ENCODE data around the gene GCNT1.
A peak's percentile ranks its signal among the peaks of the same experiment; 100 is the strongest.
"Not testable (repeated sequence)": the region's sequence is repeated elsewhere in the genome, so short reads cannot be mapped to it uniquely, and the experiment has no call there.

Gene GCNT1

DNA sequence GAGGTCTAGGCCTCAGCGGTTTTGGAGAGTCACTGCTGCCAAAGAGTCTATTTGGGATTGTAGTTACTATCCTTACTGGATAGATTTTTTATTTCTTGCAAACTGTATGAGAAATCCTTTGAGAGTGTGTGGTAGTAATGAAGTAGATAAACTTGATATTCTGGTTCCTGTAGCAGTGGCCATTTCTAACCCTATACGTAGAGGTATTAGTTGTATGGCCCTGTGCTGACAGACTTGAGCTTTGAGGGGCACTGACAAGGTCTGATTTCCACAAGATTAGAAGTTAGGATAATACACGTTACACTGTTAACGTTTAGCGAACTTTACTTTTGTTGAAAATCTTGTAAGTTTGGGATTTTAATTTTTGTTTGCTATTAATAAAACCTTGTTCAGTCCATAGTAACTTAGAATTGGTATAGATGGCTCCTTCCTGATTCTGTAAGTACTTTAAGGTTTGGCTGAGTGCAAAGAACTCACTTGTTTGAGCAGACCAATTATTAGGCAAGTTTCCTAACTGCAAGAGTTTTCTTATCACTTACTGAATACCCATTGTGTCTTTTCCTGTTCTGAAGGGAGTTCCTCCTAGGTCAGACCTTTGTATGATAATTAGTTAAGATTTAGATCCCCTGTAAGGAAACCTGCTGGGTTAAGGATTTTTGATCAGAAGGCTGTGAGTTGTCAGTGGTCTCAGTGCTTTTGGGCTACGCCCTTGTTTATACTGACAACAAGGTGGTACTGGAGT is 31.4 kb downstream of the GCNT1 start:
- Histone ChIP-seq H3K9me3 (replicated peaks in 1 of 11) (peaks cover 15 to 52% (median 33%) of the 10 kb centered on the region in 11 experiments), H3K4me3 (no peak overlapping the region), H3K4me2 (peak overlapping the region in 5 of 11 experiments; percentile 25 to 74 (median 66); a peak in 8 of 22 replicates), H3K27me3 (no peaks in the 10 kb centered on the region), H3K9ac (peak overlapping the region in 3 of 11 experiments; percentile 21 to 58 (median 44); a peak in 3 of 22 replicates), H3K36me3 (peaks cover 0 to 61% (median 0%) of the 10 kb centered on the region in 11 experiments; a peak in 8 of 22 replicates), H3K27ac (peak overlapping the region in 1 of 11 experiments; percentile 44; a peak in 2 of 22 replicates), H4K20me1 (peaks cover 0 to 14% (median 0%) of the 10 kb centered on the region in 11 experiments; a peak in 1 of 22 replicates), H3K4me1 (peaks cover 7 to 41% (median 17%) of the 10 kb centered on the region in 10 experiments; a peak in 16 of 20 replicates)
- TF ChIP-seq Cebpa-rat (IDR thresholded peaks at IDR 0.05), result no peak

DNA sequence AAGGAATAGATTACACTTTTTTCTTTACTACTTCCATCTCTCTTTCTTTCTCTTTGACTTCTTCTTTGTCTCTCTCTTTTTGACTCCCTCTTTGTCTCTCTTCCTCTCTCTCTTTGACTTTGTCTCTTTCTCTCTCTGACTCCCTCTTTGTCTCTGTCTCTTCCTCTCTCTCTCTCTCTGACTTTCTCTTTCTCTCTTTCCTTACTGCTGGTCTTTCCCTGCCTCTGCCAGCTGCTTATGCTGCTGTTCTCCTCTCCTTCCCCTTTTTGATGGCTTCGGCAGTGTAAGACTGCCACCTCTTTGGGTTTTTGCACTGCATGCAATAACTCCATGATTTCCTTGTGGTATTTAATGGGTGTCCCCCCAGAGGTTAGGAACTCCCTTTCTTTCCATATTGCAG is 32.1 kb downstream of the GCNT1 start:
- peak overlapping the region in 10 of 11 experiments; percentile 11 to 74 (median 30); a peak in 14 of 22 replicates for H3K4me2 ChIP-seq
- H4K20me1 ChIP-seq, H3K27me3 ChIP-seq, H3K4me3 ChIP-seq: not testable (repeated sequence)
- peaks cover 0 to 66% (median 0%) of the 10 kb centered on the region in 11 experiments; a peak in 8 of 22 replicates for H3K36me3 ChIP-seq
- peak overlapping the region in 1 of 11 experiments; percentile 44; a peak in 2 of 22 replicates for H3K27ac ChIP-seq
- peaks cover 17 to 55% (median 35%) of the 10 kb centered on the region in 11 experiments for H3K9me3 ChIP-seq (replicated peaks in 1 of 11)
- peak overlapping the region in 3 of 11 experiments; percentile 21 to 58 (median 44); a peak in 3 of 22 replicates for H3K9ac ChIP-seq
- H3K4me1 ChIP-seq, result peaks cover 7 to 41% (median 17%) of the 10 kb centered on the region in 10 experiments; a peak in 16 of 20 replicates

- H3K4me2 ChIP-seq, H3K9ac ChIP-seq, H3K27ac ChIP-seq, H3K27me3 ChIP-seq, H3K4me3 ChIP-seq: not testable (repeated sequence)
- Histone ChIP-seq H3K36me3 (peaks cover 0 to 62% (median 0%) of the 10 kb centered on the region in 11 experiments; a peak in 8 of 22 replicates), H3K9me3 (replicated peaks in 1 of 11) (peaks cover 17 to 45% (median 34%) of the 10 kb centered on the region in 11 experiments), H4K20me1 (peaks cover 0 to 13% (median 0%) of the 10 kb centered on the region in 11 experiments; a peak in 4 of 22 replicates), H3K4me1 (peaks cover 7 to 25% (median 15%) of the 10 kb centered on the region in 10 experiments; a peak in 16 of 20 replicates)
These were observed 34.5 kb downstream of the GCNT1 start for GRCh38 chr9:76493496-76493895.

DNA sequence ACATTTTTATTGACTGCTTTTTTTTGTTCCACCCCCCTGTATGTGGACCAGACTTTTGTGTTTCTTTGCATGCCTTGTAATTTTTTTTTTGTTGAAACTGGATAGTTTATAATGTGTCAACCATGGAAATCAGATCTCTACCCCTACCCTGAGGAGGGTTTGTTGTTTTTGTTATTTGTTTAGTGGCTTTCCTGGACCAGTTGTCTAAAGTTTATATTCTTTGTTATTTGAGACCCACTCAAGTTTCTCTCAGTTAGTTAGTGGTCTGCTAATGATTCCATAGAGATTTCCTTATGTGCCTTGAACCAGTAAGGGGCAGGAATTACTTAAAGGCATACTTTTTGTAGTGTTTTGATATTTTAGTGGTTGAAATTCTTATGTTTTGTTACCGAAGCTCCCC is 41.1 kb downstream of the GCNT1 start:
- Histone ChIP-seq H3K9ac (no peak overlapping the region), H3K27me3 (no peaks in the 10 kb centered on the region), H3K36me3 (peaks cover 0 to 67% (median 14%) of the 10 kb centered on the region in 11 experiments; a peak in 15 of 22 replicates), H3K4me2 (no peak overlapping the region), H4K20me1 (peaks cover 0 to 21% (median 0%) of the 10 kb centered on the region in 11 experiments; a peak in 4 of 22 replicates), H3K4me3 (no peak overlapping the region), H3K9me3 (replicated peaks in 1 of 11) (peaks cover 5 to 7% (median 6%) of the 10 kb centered on the region in 11 experiments; a peak in 16 of 22 replicates), H3K27ac (no peak overlapping the region), H3K4me1 (peaks cover 0 to 12% (median 0%) of the 10 kb centered on the region in 10 experiments; a peak in 4 of 20 replicates)
- TF ChIP-seq Cebpa-rat (IDR thresholded peaks at IDR 0.05), result no peak

GRCh38 chr9:76502746-76503145 is 43.8 kb downstream of the GCNT1 start:
- Histone ChIP-seq H3K9me3 (replicated peaks in 1 of 11) (no peaks in the 10 kb centered on the region), H4K20me1 (peaks cover 0 to 22% (median 0%) of the 10 kb centered on the region in 11 experiments; a peak in 1 of 22 replicates), H3K4me2 (no peak overlapping the region), H3K27ac (no peak overlapping the region), H3K27me3 (no peaks in the 10 kb centered on the region), H3K36me3 (peaks cover 0 to 53% (median 14%) of the 10 kb centered on the region in 11 experiments; a peak in 15 of 22 replicates), H3K9ac (no peak overlapping the region), H3K4me1 (peaks cover 0 to 17% (median 0%) of the 10 kb centered on the region in 10 experiments; a peak in 4 of 20 replicates), H3K4me3 (no peak overlapping the region)
- TF ChIP-seq Cebpa-rat (IDR thresholded peaks at IDR 0.05), result no peak

DNA sequence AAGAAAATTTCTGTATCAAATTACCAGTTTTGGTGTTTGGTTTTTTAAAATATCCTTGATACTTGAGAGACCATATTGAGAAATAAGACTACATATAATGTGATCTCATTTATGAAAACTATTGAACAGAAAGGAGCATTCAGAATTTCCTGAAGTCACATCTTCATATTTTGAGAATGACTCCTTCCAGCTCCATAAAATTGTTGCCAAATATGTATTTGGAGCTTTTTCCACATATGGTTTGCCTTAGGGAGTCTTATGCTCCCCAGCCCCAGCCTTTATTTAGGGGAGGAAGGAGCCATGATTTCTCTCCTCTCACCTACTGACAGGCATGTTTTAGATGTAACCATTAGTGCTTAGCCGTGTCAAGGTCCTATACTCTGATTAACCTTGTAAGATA is 51.1 kb downstream of the GCNT1 start:
- Histone ChIP-seq H4K20me1 (peaks cover 0 to 5% (median 0%) of the 10 kb centered on the region in 11 experiments; a peak in 1 of 22 replicates), H3K4me2 (no peak overlapping the region), H3K36me3 (peaks cover 0 to 8% (median 0%) of the 10 kb centered on the region in 11 experiments; a peak in 1 of 22 replicates), H3K9me3 (replicated peaks in 1 of 11) (peaks cover 7 to 19% (median 12%) of the 10 kb centered on the region in 11 experiments; a peak in 11 of 22 replicates), H3K9ac (no peak overlapping the region), H3K4me3 (no peak overlapping the region), H3K27me3 (no peaks in the 10 kb centered on the region), H3K27ac (no peak overlapping the region), H3K4me1 (peaks cover 0 to 14% (median 0%) of the 10 kb centered on the region in 10 experiments; a peak in 3 of 20 replicates)
- no peak for TF ChIP-seq Cebpa-rat (IDR thresholded peaks at IDR 0.05)

GRCh38 chr9:76510446-76510845 is 51.5 kb downstream of the GCNT1 start:
- no peak for TF ChIP-seq Cebpa-rat (IDR thresholded peaks at IDR 0.05)
- peaks cover 0 to 10% (median 0%) of the 10 kb centered on the region in 10 experiments; a peak in 3 of 20 replicates for H3K4me1 ChIP-seq
- no peak overlapping the region for H3K27ac ChIP-seq
- H3K9ac ChIP-seq, result no peak overlapping the region
- H3K9me3 ChIP-seq (replicated peaks in 1 of 11), result peaks cover 7 to 19% (median 12%) of the 10 kb centered on the region in 11 experiments; a peak in 11 of 22 replicates
- no peak overlapping the region for H3K4me2 ChIP-seq
- H4K20me1 ChIP-seq, result peaks cover 0 to 2% (median 0%) of the 10 kb centered on the region in 11 experiments; a peak in 1 of 22 replicates
- peaks cover 0 to 8% (median 0%) of the 10 kb centered on the region in 11 experiments; a peak in 1 of 22 replicates for H3K36me3 ChIP-seq
- no peak overlapping the region for H3K4me3 ChIP-seq
- H3K27me3 ChIP-seq, result no peaks in the 10 kb centered on the region

- H3K4me1 ChIP-seq, result peaks cover 0 to 19% (median 0%) of the 10 kb centered on the region in 10 experiments; a peak in 4 of 20 replicates
- H4K20me1 ChIP-seq, result no peaks in the 10 kb centered on the region
- TF ChIP-seq Cebpa-rat (IDR thresholded peaks at IDR 0.05), result no peak
- H3K27ac ChIP-seq, result no peak overlapping the region
- H3K9ac ChIP-seq, result no peak overlapping the region
- H3K4me2 ChIP-seq, result peak overlapping the region in 2 of 11 experiments; percentile 17 to 37; a peak in 3 of 22 replicates
- peaks cover 7 to 19% (median 12%) of the 10 kb centered on the region in 11 experiments; a peak in 11 of 22 replicates for H3K9me3 ChIP-seq (replicated peaks in 1 of 11)
- H3K4me3 ChIP-seq, result no peak overlapping the region
- H3K27me3 ChIP-seq, result no peaks in the 10 kb centered on the region
- no peaks in the 10 kb centered on the region for H3K36me3 ChIP-seq
These were observed 53.8 kb downstream of the GCNT1 start for GRCh38 chr9:76512826-76513225.

GRCh38 chr9:76516350-76516749 is 57.4 kb downstream of the GCNT1 start:
- Histone ChIP-seq H3K4me2 (peak overlapping the region in 2 of 11 experiments; percentile 8 to 30; a peak in 2 of 22 replicates), H3K9ac (no peak overlapping the region), H3K4me1 (peaks cover 0 to 19% (median 0%) of the 10 kb centered on the region in 10 experiments; a peak in 4 of 20 replicates)

More at GRCh38 chr9:76516350-76516749, 57.4 kb downstream of the GCNT1 start:
- H3K36me3 ChIP-seq, result 0 out of 22 replicates have a peak, but pooled peaks cover 0 to 6% (median 0%) of the 10 kb centered on the region in 11 experiments
- H3K4me3 ChIP-seq, result no peak overlapping the region
- no peaks in the 10 kb centered on the region for H3K27me3 ChIP-seq
- no peak for TF ChIP-seq Cebpa-rat (IDR thresholded peaks at IDR 0.05)
- peaks cover 7 to 19% (median 12%) of the 10 kb centered on the region in 11 experiments; a peak in 11 of 22 replicates for H3K9me3 ChIP-seq (replicated peaks in 1 of 11)
- H4K20me1 ChIP-seq, result no peaks in the 10 kb centered on the region
- H3K27ac ChIP-seq, result no peak overlapping the region

All from BLaER1 treated with 17β-estradiol and CSF1 and Interleukin-3, amounts not matched to agents 10 nM and 100 nM (cell line).